GM21390 (cell line): ENCODE measurements around the gene MPZ.
"Not testable (repeated sequence)": the region's sequence is repeated elsewhere in the genome, so short reads cannot be mapped to it uniquely, and the experiment has no call there.

Experiments
- ATAC-seq: cut with Tn5 transposase; IDR thresholded peaks from one replicate; pipeline ENCODE4 v1.9.1; 2021; ENCODE audit not compliant: unreplicated experiment

Gene MPZ

DNA sequence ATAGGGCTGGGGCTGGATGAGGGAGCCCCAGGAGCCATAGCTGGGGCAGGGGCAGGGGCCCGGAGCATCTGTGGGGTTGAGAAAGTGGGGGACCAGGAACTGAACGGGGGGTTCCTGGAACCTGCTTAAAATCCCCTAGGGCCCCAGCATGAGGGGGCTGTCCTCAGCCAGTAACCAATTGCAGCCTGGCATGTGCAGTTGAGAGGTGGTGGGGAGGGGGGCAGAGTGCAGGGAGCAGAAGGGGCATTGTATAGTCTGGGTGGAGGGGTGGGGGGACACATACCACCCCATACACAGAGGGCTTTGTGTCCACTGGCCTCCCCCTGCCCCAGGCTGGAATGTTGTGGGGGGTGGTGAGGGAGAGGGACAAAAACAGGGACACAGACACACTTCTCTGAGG, at the start of gene MPZ:
Gene MPZ (minus strand): TSS at position 101 of the 400 bp plus-strand sequence. CDS start 63 bp downstream, at position 38.
- no peak for ATAC-seq

DNA sequence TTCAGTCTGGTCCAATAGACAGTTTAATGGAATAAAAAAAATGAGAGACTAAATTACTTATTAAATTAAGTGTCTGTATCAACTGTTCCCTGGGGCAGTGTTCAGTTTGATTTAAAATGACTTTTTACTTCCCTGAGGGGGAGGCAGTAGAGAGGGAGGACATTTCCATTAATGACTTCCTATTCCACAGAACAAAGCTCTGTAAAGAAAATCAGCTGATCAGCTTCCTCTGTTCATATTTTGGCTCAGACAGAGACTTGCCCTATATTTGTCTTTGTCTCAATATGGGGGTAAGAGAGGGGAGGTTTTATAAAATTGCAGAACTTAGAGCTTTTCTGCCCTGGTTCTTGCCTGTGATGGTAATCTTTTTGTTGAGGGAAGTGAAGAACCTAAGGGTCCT, 49.5 kb upstream of the MPZ start:
- ATAC-seq = no peak

DNA sequence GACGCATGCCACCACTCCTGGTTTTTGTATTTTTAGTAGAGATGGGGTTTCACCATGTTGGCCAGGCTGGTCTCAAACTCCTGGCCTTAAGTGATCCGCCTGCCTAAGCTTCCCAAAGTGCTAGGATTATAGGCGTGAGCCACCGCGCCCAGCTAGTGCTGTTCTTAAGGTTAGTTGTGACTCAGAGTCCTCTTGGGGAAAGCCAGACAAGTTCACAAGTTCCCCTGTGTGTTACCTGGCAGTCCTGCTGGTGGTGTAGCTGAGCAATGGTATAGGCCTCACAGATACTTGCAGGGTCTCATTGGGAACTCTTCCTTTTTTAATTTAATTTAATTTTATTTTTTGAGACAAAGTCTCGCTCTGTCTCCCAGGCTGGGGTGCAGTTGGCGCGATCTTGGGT, 47.3 kb upstream of the MPZ start:
- no peak for ATAC-seq

GRCh38 chr1:161351482-161351881, 41.7 kb upstream of the MPZ start:
- no peak for ATAC-seq

GRCh38 chr1:161350671-161351070, 40.9 kb upstream of the MPZ start:
- ATAC-seq = no peak

DNA sequence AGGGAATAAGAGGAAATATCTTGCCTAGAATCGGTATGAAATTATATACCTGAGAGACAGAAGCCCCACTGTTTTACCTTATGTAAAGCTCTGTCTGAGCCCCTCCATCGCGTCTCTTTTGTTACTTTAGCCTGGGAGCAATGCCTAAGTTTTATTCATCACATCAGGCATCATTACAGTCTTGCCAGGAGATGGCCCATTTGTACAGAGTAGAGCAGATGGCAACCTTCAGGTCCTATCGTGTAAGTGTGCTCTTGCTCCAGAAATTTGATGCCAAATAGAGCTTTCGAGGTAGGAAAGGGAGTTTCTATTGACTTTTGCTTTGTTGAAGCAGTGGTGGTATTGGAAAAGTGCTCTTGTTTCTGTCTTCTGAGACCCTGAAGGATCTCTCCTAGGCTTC, 33.1 kb upstream of the MPZ start:
- ATAC-seq = no peak

DNA sequence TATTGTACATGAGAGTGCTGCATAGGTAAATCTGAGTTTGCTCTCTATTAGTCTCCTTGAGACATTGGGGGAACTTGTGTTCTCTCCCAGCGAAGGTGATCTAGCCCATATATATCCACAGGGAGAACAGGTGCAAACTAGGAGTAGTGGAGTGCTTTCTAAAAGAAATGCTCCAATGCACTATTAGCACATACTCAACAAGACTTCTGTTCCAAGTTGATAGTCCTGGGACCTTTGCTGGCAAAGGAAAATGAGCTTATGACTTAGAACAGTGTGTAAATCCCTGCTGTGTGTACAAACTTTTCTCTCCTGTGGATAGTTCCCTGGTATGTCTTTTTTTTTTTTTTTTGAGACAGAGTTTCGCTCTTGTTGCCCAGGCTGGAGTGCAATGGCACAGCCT, 32.4 kb upstream of the MPZ start:
- ATAC-seq = no peak

DNA sequence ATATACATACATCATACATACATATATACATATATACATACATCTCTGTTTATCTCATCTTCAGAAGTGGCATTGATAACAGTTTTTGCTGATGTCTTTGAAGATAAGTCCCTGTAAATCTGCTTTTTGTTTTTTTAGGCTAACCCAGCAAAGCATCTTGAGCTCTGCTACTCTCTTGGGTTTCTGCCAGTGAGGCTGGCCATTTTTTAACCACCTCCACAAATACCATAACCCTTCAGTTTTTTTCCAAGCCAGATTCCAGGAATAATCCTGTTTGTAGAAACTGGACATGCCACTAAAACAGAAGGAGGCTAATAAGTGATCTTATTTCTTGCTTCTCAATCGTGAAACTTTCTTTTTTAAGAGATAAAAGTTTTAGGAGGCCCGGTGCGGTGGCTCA, 26.0 kb upstream of the MPZ start:
- no peak for ATAC-seq

GRCh38 chr1:161333166-161333565, 23.4 kb upstream of the MPZ start:
- ATAC-seq = no peak

- no peak for ATAC-seq
These were observed 20.6 kb upstream of the MPZ start for GRCh38 chr1:161330346-161330745.

- ATAC-seq = no peak
These were observed 14.3 kb upstream of the MPZ start for GRCh38 chr1:161324020-161324419.

DNA sequence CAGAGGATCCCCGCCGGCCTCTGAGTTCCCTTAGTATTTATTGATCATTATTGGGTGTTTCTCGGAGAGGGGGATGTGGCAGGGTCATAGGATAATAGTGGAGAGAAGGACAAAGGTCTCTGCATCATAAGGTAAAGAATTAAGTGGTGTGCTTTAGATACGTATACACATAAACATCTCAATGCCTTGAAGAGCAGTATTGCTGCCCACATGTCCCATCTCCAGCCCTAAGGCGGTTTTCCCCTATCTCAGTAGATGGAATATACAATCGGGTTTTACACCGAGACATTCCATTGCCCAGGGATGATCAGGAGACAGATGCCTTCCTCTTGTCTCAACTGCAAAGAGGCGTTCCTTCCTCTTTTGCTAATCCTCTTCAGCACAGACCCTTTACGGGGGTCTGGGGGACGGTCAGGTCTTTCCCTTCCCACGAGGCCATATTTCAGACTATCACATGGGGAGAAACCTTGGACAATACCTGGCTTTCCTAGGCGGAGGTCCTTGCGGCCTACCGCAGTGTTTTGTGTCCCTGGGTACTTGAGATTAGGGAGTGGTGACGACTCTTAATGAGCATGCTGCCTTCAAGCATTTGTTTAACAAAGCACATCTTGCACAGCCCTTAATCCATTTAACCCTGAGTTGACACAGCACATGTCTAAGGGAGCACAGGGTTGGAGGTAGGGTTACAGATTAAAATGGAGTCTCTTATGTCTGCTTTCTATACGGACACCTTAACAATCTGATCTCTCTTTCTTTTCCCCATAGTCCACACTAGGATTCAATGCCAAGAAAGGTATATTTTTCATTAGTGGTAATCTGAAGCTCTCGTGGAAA, 6.3 kb upstream of the MPZ start:
- ATAC-seq = not testable (repeated sequence)

GRCh38 chr1:161314201-161314981, 4.6 kb upstream of the MPZ start, which contains the start of gene SDHC:
SDHC (plus strand) TSS chr1:161314381; CDS start chr1:161314406, 25 bp downstream.
- peak; percentile 96 for ATAC-seq

- ATAC-seq = peak; percentile 7
These were observed 3.9 kb upstream of the MPZ start for GRCh38 chr1:161313554-161314200.

- ATAC-seq = no peak
These were observed 1.9 kb upstream of the MPZ start for GRCh38 chr1:161311595-161312181.

GRCh38 chr1:161307892-161308638, 1.7 kb downstream of the MPZ start:
- no peak for ATAC-seq

GRCh38 chr1:161307230-161307768, 2.5 kb downstream of the MPZ start:
- no peak for ATAC-seq

GRCh38 chr1:161305867-161306519, 3.8 kb downstream of the MPZ start:
- ATAC-seq = peak; percentile 80

- no peak for ATAC-seq
These were observed 4.6 kb downstream of the MPZ start for GRCh38 chr1:161304927-161305866.
